Fibroblast of lung (primary cell): ENCODE measurements around the gene GTF2A1. TPM values are rescaled to one million over a fixed set of nuclear protein-coding genes. Genes with fewer than 3 reads are reported as not detected.

Experiments used
- DNase-seq, 2 donors: peaks; one replicate each; pipeline versions ENCODE4 v3.0.0 to v3.0.0-alpha.2; 2010; ENCODE audit warnings: low read depth in 2 of 2
- H2AFZ ChIP-seq: 2 replicates; pipeline ENCODE4 v1.5.1; 2012; ENCODE audit warnings: low read length, control low read depth, inconsistent platforms
- H3K27ac ChIP-seq: 2 replicates; pipeline ENCODE4 v1.5.1; 2011; ENCODE audit warnings: low read length, control low read depth; ENCODE audit not compliant: insufficient read depth
- H3K27me3 ChIP-seq: 2 replicates; pipeline ENCODE4 v1.5.1; 2011; ENCODE audit warnings: mild to moderate bottlenecking, low read length; ENCODE audit not compliant: control insufficient read depth, insufficient read depth
- H3K36me3 ChIP-seq: 2 replicates; pipeline ENCODE4 v1.5.1; 2011; ENCODE audit warnings: low read length; ENCODE audit not compliant: control insufficient read depth, insufficient read depth
- H3K4me1 ChIP-seq: 2 replicates; pipeline ENCODE4 v1.5.1; 2011; ENCODE audit warnings: low read length; ENCODE audit not compliant: control insufficient read depth, insufficient read depth; ENCODE audit errors: extremely low read depth
- H3K4me2 ChIP-seq: 2 replicates; pipeline ENCODE4 v1.5.1; 2011; ENCODE audit warnings: low read length, control low read depth; ENCODE audit not compliant: insufficient read depth; ENCODE audit errors: extremely low read depth
- H3K4me3 ChIP-seq, 4 experiments: fragments of 200-600 bp in 1 of 4; sonication (generic) in 1 of 4; replicated peaks in 1 of 4; 2 replicates each; pipeline ENCODE4 v1.5.1; 2011 to 2016; ENCODE audit warnings: low read length in 4 of 4, low read depth in 3 of 4, mild to moderate bottlenecking in 3 of 4, control low read depth in 2 of 4, inconsistent platforms in 1 of 4, mixed read lengths in 1 of 4; ENCODE audit not compliant: insufficient read depth in 1 of 4; ENCODE audit errors: control extremely low read depth in 1 of 4
- H3K79me2 ChIP-seq: 2 replicates; pipeline ENCODE4 v1.5.1; 2012; ENCODE audit warnings: mild to moderate bottlenecking, low read length, inconsistent platforms; ENCODE audit not compliant: control insufficient read depth, insufficient read depth
- H3K9ac ChIP-seq: 2 replicates; pipeline ENCODE4 v1.5.1; 2011; ENCODE audit warnings: mild to moderate bottlenecking, low read length, control low read depth; ENCODE audit not compliant: insufficient read depth
- H3K9me3 ChIP-seq: 2 replicates; pipeline ENCODE4 v1.5.1; 2012; ENCODE audit warnings: low read depth, low read length; ENCODE audit not compliant: control insufficient read depth, insufficient read depth
- H4K20me1 ChIP-seq: 2 replicates; pipeline ENCODE4 v1.5.1; 2011; ENCODE audit warnings: low read length; ENCODE audit not compliant: control insufficient read depth, insufficient read depth; ENCODE audit errors: extremely low read depth
- EZH2 ChIP-seq: IDR thresholded peaks from 2 replicates; pipeline ENCODE4 v1.5.1; 2012; ENCODE audit warnings: low read length, control low read depth, mild to moderate bottlenecking; ENCODE audit errors: missing control alignments
- polyA plus RNA-seq, 2 donors: library from polyadenylated mRNA; depleted of rRNA in 1 of 2; stranded (reverse) in 1 of 2; unstranded in 1 of 2; fragments of >200 nt; gene quantifications; 2 replicates each; pipeline ENCODE4 v1.2.1, GENCODE V29; 2011 to 2012; ENCODE audit warnings: missing spikeins in 1 of 2
- total RNA-seq: library from RNA; depleted of rRNA; stranded (reverse); fragments of >200 nt; gene quantifications from 2 replicates; pipeline ENCODE4 v1.2.1, GENCODE V29; 2014
- TF ChIP-seq, protein P1 (sequence below), 2 donors: IDR thresholded peaks in 1 of 2; conservative IDR thresholded peaks in 1 of 2; 1 replicate in 1 of 2; 2 replicates in 1 of 2; pipeline ENCODE4 v1.5.1; 2011 to 2012; ENCODE audit warnings: low read length in 2 of 2, control low read depth in 1 of 2, inconsistent platforms in 1 of 2, low read depth in 1 of 2, mild to moderate bottlenecking in 1 of 2

The GTF2A1 gene
- total and polyA plus RNA-seq, 2 donors (not counting 1 experiment from before 2014, with no cell fraction given), result 23.2 to 32.7 TPM

DNA sequence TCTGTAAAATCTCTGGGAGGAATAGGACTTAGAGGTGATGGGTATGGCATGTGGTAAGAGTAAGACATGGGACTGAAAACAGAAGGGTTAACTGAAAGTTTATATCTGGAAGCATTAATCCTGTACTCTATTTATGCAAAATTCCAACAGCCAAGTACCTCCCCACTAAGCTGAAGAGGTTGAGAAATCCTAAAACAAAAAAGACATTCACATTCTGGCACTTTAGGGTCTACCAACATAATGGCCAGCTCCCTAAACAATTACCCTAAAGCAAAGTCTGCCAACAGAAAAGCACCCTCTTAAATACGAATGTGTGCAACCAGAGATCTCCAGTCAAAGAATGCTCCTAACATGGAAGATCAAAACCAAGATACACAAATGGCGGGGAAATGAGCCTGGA lies 87.4 kb downstream of the GTF2A1 start:
- no peaks in the 10 kb centered on the region for H3K4me1 ChIP-seq
- no peak for DNase-seq
- H3K4me3 ChIP-seq, result no peak overlapping the region
- no peak overlapping the region for H3K4me2 ChIP-seq
- no peaks in the 10 kb centered on the region for H3K79me2 ChIP-seq
- no peaks in the 10 kb centered on the region for H3K9me3 ChIP-seq
- H3K9ac ChIP-seq, result no peak overlapping the region
- no peaks in the 10 kb centered on the region for H3K36me3 ChIP-seq
- no peaks in the 10 kb centered on the region for H4K20me1 ChIP-seq
- H3K27ac ChIP-seq, result no peak overlapping the region
- TF ChIP-seq, protein P1, sequence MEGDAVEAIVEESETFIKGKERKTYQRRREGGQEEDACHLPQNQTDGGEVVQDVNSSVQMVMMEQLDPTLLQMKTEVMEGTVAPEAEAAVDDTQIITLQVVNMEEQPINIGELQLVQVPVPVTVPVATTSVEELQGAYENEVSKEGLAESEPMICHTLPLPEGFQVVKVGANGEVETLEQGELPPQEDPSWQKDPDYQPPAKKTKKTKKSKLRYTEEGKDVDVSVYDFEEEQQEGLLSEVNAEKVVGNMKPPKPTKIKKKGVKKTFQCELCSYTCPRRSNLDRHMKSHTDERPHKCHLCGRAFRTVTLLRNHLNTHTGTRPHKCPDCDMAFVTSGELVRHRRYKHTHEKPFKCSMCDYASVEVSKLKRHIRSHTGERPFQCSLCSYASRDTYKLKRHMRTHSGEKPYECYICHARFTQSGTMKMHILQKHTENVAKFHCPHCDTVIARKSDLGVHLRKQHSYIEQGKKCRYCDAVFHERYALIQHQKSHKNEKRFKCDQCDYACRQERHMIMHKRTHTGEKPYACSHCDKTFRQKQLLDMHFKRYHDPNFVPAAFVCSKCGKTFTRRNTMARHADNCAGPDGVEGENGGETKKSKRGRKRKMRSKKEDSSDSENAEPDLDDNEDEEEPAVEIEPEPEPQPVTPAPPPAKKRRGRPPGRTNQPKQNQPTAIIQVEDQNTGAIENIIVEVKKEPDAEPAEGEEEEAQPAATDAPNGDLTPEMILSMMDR (conservative IDR thresholded peaks at IDR 0.05 in 1 of 2, IDR thresholded peaks at IDR 0.05 in 1 of 2; ENCODE audit: low read depth in 1 of 2, low read length in 2 of 2), result no peak
- no peak for TF ChIP-seq EZH2
- H3K27me3 ChIP-seq, result no peaks in the 10 kb centered on the region
- H2AFZ ChIP-seq, result no peak overlapping the region

DNA sequence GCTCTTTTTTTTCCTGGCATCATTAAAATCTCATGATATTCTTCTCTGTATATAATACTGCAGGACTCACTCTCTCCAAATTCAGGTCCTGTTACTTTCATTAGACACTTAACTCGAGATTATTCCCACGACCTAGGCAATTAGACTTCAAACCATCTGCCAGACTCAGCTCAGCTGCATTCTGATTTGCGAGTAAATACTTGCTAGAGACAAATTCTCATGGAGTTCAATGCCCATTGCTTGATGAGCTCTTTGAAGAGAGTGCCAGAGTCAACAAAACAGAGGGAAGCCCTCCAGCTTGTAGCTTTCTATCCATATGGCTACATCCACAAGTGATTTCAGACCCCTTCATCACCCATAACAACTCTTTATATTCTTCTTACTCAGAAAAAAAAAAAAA lies 88.3 kb downstream of the GTF2A1 start:
- Histone ChIP-seq H3K4me1 (no peaks in the 10 kb centered on the region), H3K36me3 (no peaks in the 10 kb centered on the region), H3K4me3 (no peak overlapping the region), H4K20me1 (no peaks in the 10 kb centered on the region), H2AFZ (no peak overlapping the region), H3K9ac (no peak overlapping the region), H3K79me2 (no peaks in the 10 kb centered on the region), H3K4me2 (no peak overlapping the region), H3K27ac (no peak overlapping the region), H3K27me3 (no peaks in the 10 kb centered on the region), H3K9me3 (no peaks in the 10 kb centered on the region)
- no peak for DNase-seq
- TF ChIP-seq, protein P1 (conservative IDR thresholded peaks at IDR 0.05 in 1 of 2, IDR thresholded peaks at IDR 0.05 in 1 of 2; ENCODE audit: low read depth in 1 of 2, low read length in 2 of 2), result no peak
- no peak for TF ChIP-seq EZH2

GRCh38 chr14:81129242-81129641 lies 91.5 kb downstream of the GTF2A1 start:
- no peak overlapping the region for H2AFZ ChIP-seq
- H3K79me2 ChIP-seq, result no peaks in the 10 kb centered on the region
- H3K4me2 ChIP-seq, result no peak overlapping the region
- H3K36me3 ChIP-seq, result no peaks in the 10 kb centered on the region
- H4K20me1 ChIP-seq, result no peaks in the 10 kb centered on the region
- H3K9me3 ChIP-seq, result no peaks in the 10 kb centered on the region
- H3K27me3 ChIP-seq, result no peaks in the 10 kb centered on the region
- no peak for DNase-seq
- H3K4me3 ChIP-seq, result no peak overlapping the region
- no peak for TF ChIP-seq EZH2
- TF ChIP-seq, protein P1 (conservative IDR thresholded peaks at IDR 0.05 in 1 of 2, IDR thresholded peaks at IDR 0.05 in 1 of 2; ENCODE audit: low read depth in 1 of 2, low read length in 2 of 2), result no peak
- no peaks in the 10 kb centered on the region for H3K4me1 ChIP-seq
- H3K27ac ChIP-seq, result no peak overlapping the region
- no peak overlapping the region for H3K9ac ChIP-seq
